IgD-negative memory B cell (primary cell): ENCODE measurements around the gene PANK3. TPM values are rescaled to one million over a fixed set of nuclear protein-coding genes. Genes with fewer than 3 reads are reported as not detected.

ENCODE experiments used
- H3K27ac Mint-ChIP-seq, 3 donors: one replicate each; pipeline ENCODE4 v1.8.0; 2020 to 2022; ENCODE audit warnings: mild to moderate bottlenecking in 3 of 3, mixed read lengths in 3 of 3, moderate library complexity in 1 of 3
- H3K27me3 Mint-ChIP-seq: one replicate; pipeline ENCODE4 v1.8.0; 2021; ENCODE audit warnings: mixed read lengths
- H3K36me3 Mint-ChIP-seq: one replicate; pipeline ENCODE4 v1.8.0; 2020; ENCODE audit warnings: mild to moderate bottlenecking, mixed read lengths
- H3K4me1 Mint-ChIP-seq, 3 donors: one replicate each; pipeline ENCODE4 v1.8.0; 2020 to 2022; ENCODE audit warnings: mixed read lengths in 3 of 3, mild to moderate bottlenecking in 1 of 3
- H3K4me3 Mint-ChIP-seq, 4 donors: one replicate each; pipeline ENCODE4 v1.8.0; 2020 to 2022; ENCODE audit warnings: mild to moderate bottlenecking in 4 of 4, mixed read lengths in 4 of 4, moderate library complexity in 3 of 4
- H3K9me3 Mint-ChIP-seq, 3 donors: one replicate each; pipeline ENCODE4 v1.8.0; 2020 to 2021; ENCODE audit warnings: mixed read lengths in 3 of 3, mild to moderate bottlenecking in 1 of 3
- polyA plus RNA-seq: library from polyadenylated mRNA; unstranded; fragments of 300-500 nt; fragmentation: Illumina TruSeq; gene quantifications from one replicate; pipeline ENCODE4 v1.2.3, GENCODE V29; 2021

PANK3 gene
- polyA plus RNA-seq = 5.1 TPM

DNA sequence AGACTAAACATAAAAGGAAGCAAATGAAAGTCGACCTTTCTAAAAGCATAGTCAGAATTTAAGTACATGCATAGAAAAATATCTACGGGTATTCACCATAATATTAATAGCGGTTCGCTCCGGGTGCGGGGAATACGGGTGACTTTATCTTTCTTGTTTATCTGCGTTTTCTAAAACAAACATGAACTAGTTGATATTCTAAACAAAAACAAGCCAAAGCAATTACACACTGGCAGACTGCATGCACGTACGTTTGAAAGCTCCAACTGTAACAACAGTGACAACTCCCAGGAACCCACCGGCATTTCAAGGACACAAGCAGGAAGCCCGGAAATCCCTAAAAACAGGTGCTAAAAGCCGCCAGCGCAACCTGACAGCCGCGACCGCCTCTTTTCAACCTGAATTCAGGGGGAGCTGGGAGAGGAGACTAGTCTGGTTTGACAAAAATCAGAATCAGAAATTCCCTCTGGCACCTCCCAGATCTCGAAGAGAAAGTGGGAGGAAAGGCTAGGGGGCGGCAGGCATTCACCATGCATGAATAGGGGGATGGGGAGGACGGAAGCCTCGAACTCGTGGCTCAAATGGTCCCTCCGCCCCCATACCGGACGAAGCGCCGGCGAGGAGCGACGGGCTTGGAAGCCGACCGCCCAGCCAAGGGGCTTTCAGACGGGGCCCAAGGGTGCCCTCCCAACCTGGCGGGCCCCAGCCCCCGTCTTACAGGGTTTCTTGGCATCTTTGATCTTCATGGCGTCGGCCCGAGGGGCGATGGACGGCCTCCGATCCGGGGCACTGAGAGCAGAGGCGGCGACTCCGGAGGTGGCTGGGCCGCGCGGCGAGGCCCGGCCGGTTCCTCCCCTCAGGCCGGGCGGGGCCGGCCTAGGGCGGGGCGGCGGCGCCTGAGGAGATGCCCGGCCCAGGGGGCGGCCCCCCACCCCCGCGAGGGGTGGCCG, at the start of gene PANK3:
PANK3 (minus strand) TSS at position 831 of the 950 bp plus-strand sequence; CDS start at position 746, 85 bp downstream.
- H3K27me3 Mint-ChIP-seq = no peaks in the 10 kb centered on the region
- H3K4me3 Mint-ChIP-seq = peak within 1 kb of the TSS; percentile 85 to 96 (median 94)
- peaks cover 28 to 35% (median 33%) of the 10 kb centered on the region in 3 donors for H3K4me1 Mint-ChIP-seq
- H3K36me3 Mint-ChIP-seq = no peaks in the 10 kb centered on the region
- H3K27ac Mint-ChIP-seq = peak within 1 kb of the TSS; percentile 79 to 98 (median 91)
- peaks cover 0 to 1% (median 0%) of the 10 kb centered on the region in 3 donors for H3K9me3 Mint-ChIP-seq

GRCh38 chr5:168624850-168625364, 45.7 kb upstream of the PANK3 start:
- Mint-ChIP-seq H3K9me3 (no peaks in the 10 kb centered on the region), H3K36me3 (peaks cover 2% of the 10 kb centered on the region), H3K27me3 (peaks cover 6% of the 10 kb centered on the region), H3K4me3 (no peak overlapping the region), H3K27ac (no peak overlapping the region), H3K4me1 (no peaks in the 10 kb centered on the region)

DNA sequence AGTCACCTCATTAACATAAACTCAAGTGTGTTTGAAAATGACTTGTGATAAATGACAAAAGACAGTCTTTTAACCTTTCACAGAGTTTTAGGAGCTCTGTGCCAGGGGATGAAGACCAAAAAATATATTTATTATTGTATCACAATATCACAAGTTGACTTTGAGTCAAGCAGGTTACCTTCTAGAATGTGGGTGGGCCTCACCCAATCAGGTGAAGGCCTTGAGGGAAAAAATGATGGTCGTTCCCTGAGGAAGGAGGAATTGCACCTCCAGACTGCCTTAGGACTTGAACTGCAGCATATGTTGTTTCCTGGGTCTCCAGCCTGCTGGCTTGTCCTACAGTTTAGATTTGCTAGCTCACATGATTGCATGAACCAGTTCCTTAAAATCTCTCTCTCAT, 41.6 kb upstream of the PANK3 start:
- Mint-ChIP-seq H3K27me3 (peaks cover 1% of the 10 kb centered on the region), H3K4me3 (no peak overlapping the region), H3K9me3 (peaks cover 0 to 2% (median 0%) of the 10 kb centered on the region in 3 donors), H3K4me1 (no peaks in the 10 kb centered on the region), H3K36me3 (no peaks in the 10 kb centered on the region), H3K27ac (no peak overlapping the region)

GRCh38 chr5:168614661-168615060, 35.5 kb upstream of the PANK3 start:
- H3K4me1 Mint-ChIP-seq = peaks cover 0 to 10% (median 6%) of the 10 kb centered on the region in 3 donors
- H3K27ac Mint-ChIP-seq = no peak overlapping the region
- H3K9me3 Mint-ChIP-seq = peaks cover 0 to 4% (median 0%) of the 10 kb centered on the region in 3 donors
- H3K36me3 Mint-ChIP-seq = no peaks in the 10 kb centered on the region
- H3K27me3 Mint-ChIP-seq = no peaks in the 10 kb centered on the region
- H3K4me3 Mint-ChIP-seq = no peak overlapping the region

DNA sequence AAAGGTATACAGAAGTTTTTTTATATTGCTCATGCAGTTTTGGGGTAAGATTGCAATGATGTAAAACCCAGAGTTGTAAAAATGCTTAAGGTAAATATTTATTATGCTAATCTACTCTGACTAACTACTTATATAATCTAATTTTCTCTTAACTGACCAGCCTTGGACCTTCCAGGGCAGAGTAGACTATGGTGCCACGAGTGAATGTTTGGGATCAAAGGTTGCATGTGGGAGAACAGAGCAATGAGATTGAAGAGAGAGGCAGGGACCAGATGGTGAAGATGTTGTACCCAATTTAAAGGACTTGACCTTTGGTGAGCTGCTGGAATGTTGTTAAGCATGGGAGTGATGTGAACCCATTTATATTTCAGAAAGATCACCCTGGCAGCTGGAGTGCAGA, 34.8 kb upstream of the PANK3 start:
- H3K4me1 Mint-ChIP-seq = peaks cover 0 to 10% (median 6%) of the 10 kb centered on the region in 3 donors
- H3K4me3 Mint-ChIP-seq = no peak overlapping the region
- no peaks in the 10 kb centered on the region for H3K27me3 Mint-ChIP-seq
- H3K9me3 Mint-ChIP-seq = peaks cover 0 to 4% (median 0%) of the 10 kb centered on the region in 3 donors
- H3K27ac Mint-ChIP-seq = no peak overlapping the region
- H3K36me3 Mint-ChIP-seq = no peaks in the 10 kb centered on the region

DNA sequence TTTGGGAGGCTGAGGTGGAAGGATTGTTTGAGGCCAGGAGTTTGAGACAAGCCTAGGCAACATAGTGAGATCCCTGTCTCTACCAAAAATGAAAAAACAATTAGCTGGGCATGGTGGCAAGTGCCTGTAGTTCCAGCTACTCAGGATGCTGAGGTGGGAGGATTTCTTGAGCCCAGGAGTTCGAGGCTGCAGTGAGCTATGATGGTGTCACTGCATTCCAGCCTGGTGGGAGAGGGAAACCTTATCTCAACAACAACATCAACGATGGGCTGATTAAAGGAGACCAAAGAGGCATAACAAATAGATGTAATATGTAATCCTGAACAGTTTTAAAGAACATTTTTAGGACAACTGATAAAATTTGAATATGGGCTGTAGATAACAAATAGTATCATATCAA, 34.2 kb upstream of the PANK3 start:
- peak overlapping the region in 1 of 3 donors; percentile 63 for H3K27ac Mint-ChIP-seq
- no peaks in the 10 kb centered on the region for H3K36me3 Mint-ChIP-seq
- no peaks in the 10 kb centered on the region for H3K27me3 Mint-ChIP-seq
- H3K4me3 Mint-ChIP-seq = peak overlapping the region in 1 of 4 donors; percentile 23
- peaks cover 0 to 4% (median 0%) of the 10 kb centered on the region in 3 donors for H3K9me3 Mint-ChIP-seq
- peaks cover 0 to 10% (median 6%) of the 10 kb centered on the region in 3 donors for H3K4me1 Mint-ChIP-seq

DNA sequence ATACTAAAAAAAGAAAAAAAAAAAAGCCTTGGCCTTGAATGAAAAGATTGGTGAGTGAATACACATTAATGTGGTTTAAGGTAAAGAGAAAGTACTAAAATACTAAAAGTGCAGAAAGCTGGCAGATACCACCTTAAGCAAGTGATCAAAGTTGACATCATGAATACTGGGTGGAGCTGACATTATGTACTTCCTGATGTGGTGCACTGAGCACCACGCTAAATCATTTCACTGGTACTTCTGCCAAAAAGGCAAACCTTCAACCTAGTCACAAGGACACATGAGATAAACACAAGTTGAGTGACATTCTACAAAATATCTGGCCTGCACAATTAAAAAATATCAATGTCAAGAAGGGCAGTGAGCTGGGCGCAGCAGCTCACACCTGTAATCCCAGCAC, 33.8 kb upstream of the PANK3 start:
- H3K4me3 Mint-ChIP-seq = peak overlapping the region in 1 of 4 donors; percentile 23
- peaks cover 0 to 4% (median 0%) of the 10 kb centered on the region in 3 donors for H3K9me3 Mint-ChIP-seq
- no peaks in the 10 kb centered on the region for H3K27me3 Mint-ChIP-seq
- H3K36me3 Mint-ChIP-seq = no peaks in the 10 kb centered on the region
- H3K4me1 Mint-ChIP-seq = peaks cover 0 to 10% (median 6%) of the 10 kb centered on the region in 3 donors
- no peak overlapping the region for H3K27ac Mint-ChIP-seq

DNA sequence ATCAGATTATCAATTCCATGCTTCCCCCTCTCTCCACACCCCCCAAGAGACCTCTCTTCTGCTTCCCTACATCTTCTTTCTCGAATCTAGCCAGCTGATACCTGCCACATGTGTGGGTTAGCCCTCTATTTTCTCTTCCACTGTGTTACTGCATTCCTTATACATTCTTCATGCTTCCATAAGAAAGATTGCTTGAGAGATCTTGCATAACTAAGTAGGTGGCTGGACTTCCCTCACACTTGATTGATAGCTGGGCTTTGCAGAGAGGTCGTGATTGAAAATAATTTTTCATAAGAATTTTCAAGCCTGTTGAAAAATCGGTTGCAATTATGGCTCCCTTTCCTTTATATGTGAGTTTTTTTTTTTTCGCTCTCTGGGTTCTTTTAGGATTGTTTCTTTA, 33.0 kb upstream of the PANK3 start:
- Mint-ChIP-seq H3K36me3 (no peaks in the 10 kb centered on the region), H3K27ac (no peak overlapping the region), H3K9me3 (peaks cover 0 to 4% (median under 1%) of the 10 kb centered on the region in 3 donors), H3K4me3 (no peak overlapping the region), H3K27me3 (no peaks in the 10 kb centered on the region), H3K4me1 (peaks cover 0 to 10% (median 6%) of the 10 kb centered on the region in 3 donors)

- Mint-ChIP-seq H3K9me3 (peaks cover 0 to 3% (median 2%) of the 10 kb centered on the region in 3 donors), H3K4me1 (peaks cover 0 to 10% (median 6%) of the 10 kb centered on the region in 3 donors), H3K27me3 (no peaks in the 10 kb centered on the region), H3K27ac (no peak overlapping the region), H3K4me3 (no peak overlapping the region), H3K36me3 (no peaks in the 10 kb centered on the region)
Measured at GRCh38 chr5:168611165-168611564, 32.0 kb upstream of the PANK3 start.

GRCh38 chr5:168609806-168610482, 30.8 kb upstream of the PANK3 start:
- no peaks in the 10 kb centered on the region for H3K36me3 Mint-ChIP-seq

GRCh38 chr5:168608821-168609220, 29.7 kb upstream of the PANK3 start:
- Mint-ChIP-seq H3K27ac (no peak overlapping the region), H3K9me3 (peaks cover 0 to 3% (median 0%) of the 10 kb centered on the region in 3 donors), H3K27me3 (no peaks in the 10 kb centered on the region), H3K4me1 (peaks cover 0 to 10% (median 6%) of the 10 kb centered on the region in 3 donors), H3K4me3 (no peak overlapping the region), H3K36me3 (no peaks in the 10 kb centered on the region)

More at GRCh38 chr5:168609806-168610482, 30.8 kb upstream of the PANK3 start:
- peaks cover 0 to 3% (median 2%) of the 10 kb centered on the region in 3 donors for H3K9me3 Mint-ChIP-seq
- H3K4me1 Mint-ChIP-seq = peaks cover 0 to 10% (median 6%) of the 10 kb centered on the region in 3 donors
- H3K4me3 Mint-ChIP-seq = no peak overlapping the region
- no peak overlapping the region for H3K27ac Mint-ChIP-seq
- no peaks in the 10 kb centered on the region for H3K27me3 Mint-ChIP-seq

DNA sequence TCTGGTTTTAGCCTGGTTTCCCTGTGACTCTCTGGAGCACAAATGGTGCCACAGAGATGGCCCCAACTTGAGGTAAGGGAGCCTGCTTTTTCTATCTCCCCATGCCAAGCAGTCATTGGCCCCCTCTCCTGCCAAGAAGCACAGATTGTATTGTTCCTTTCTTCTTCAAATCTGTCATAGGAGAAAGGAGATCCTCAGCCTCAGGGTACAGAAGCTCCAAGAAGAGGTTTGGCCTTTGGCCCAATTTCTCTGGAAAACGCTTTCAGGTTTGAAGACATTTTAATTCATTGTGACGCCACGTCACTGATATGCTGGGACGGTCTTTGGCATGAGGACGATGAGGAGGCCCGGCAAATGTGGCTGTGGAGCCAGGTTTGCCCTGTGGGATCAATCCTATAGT, 29.2 kb upstream of the PANK3 start:
- no peaks in the 10 kb centered on the region for H3K27me3 Mint-ChIP-seq
- peaks cover 0 to 3% (median 0%) of the 10 kb centered on the region in 3 donors for H3K9me3 Mint-ChIP-seq
- no peak overlapping the region for H3K27ac Mint-ChIP-seq
- H3K4me3 Mint-ChIP-seq = no peak overlapping the region
- no peaks in the 10 kb centered on the region for H3K36me3 Mint-ChIP-seq
- peaks cover 0 to 8% (median 6%) of the 10 kb centered on the region in 3 donors for H3K4me1 Mint-ChIP-seq

DNA sequence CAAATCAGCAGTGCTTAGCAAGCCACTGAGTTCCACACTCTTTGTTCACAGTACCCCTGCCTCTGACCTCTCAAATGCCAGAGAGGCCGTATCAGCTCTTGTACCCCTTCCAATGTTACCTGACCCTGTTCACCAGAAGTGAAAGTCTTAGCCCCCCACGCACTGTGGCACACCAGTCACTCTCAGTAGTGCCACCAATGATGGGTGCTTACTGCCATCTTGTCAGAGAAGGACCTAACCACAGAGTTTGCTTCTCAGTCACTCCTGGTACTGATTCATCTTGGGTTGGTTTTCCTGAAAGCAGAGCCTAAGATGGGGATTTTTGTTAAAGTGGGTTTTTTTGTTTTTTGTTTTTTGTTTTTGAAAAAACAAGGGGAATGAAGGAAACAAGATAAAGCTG, 28.8 kb upstream of the PANK3 start:
- Mint-ChIP-seq H3K9me3 (peaks cover 0 to 3% (median 0%) of the 10 kb centered on the region in 3 donors), H3K27me3 (no peaks in the 10 kb centered on the region), H3K4me3 (no peak overlapping the region), H3K4me1 (peaks cover 0 to 4% (median 2%) of the 10 kb centered on the region in 3 donors), H3K36me3 (no peaks in the 10 kb centered on the region), H3K27ac (no peak overlapping the region)

DNA sequence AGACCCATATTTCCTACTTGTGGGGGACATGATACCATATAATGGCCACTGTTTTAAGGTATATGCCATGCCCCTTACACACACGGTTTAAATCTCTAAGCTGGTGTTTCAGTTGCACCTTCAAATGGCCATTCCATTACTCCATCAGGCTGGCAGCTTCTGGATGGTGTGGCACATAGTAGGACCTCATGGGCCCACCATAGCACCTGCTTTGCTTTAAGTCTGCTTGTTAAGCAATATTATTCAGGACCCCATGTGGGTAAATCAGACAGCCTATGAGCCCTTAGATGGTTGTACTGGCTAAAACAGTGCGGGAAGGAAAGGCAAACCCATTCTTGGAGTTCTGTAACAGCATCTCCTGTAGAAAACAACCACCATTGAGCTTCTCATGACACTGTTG, 27.4 kb upstream of the PANK3 start:
- no peak overlapping the region for H3K4me3 Mint-ChIP-seq
- no peaks in the 10 kb centered on the region for H3K4me1 Mint-ChIP-seq
- H3K27me3 Mint-ChIP-seq = no peaks in the 10 kb centered on the region
- peaks cover 0 to 3% (median 0%) of the 10 kb centered on the region in 3 donors for H3K9me3 Mint-ChIP-seq
- H3K36me3 Mint-ChIP-seq = no peaks in the 10 kb centered on the region
- H3K27ac Mint-ChIP-seq = peak overlapping the region in 1 of 3 donors; percentile 55

- Mint-ChIP-seq H3K27ac (no peak overlapping the region), H3K4me1 (no peaks in the 10 kb centered on the region), H3K9me3 (peaks cover 0 to 3% (median 0%) of the 10 kb centered on the region in 3 donors), H3K36me3 (no peaks in the 10 kb centered on the region), H3K4me3 (no peak overlapping the region), H3K27me3 (peaks cover 4% of the 10 kb centered on the region)
Measured at GRCh38 chr5:168604436-168604835, 25.3 kb upstream of the PANK3 start.
